Activated CD4-positive, alpha-beta T cell treated with anti-CD3 and anti-CD28 coated beads for 36 hours (primary cell): ENCODE data around the gene NOX3. TPM values are rescaled to one million over a fixed set of nuclear protein-coding genes. Genes with fewer than 3 reads are reported as not detected.
"Not testable (repeated sequence)": the region's sequence is repeated elsewhere in the genome, so short reads cannot be mapped to it uniquely, and the experiment has no call there.

Experiments
- ATAC-seq: fragments of 200-7000 bp; cut with Tn5 transposase; one replicate; pipeline ENCODE4 v1.10.0; 2021; ENCODE audit warnings: mild to moderate bottlenecking, moderate library complexity
- CTCF ChIA-PET: fragments of 350-600 bp; sonication (Branson Sonifier 250); formaldehyde crosslinking; loops from one replicate; lab custom pipeline; 2021; ENCODE audit warnings: antibody characterized with exemption; lab: Charles Lee
- POLR2A ChIA-PET: fragments of 350-600 bp; sonication (Branson Sonifier 250); formaldehyde crosslinking; loops from one replicate; lab custom pipeline; 2021; ENCODE audit warnings: antibody characterized with exemption, inconsistent platforms; lab: Charles Lee
- DNase-seq: peaks from one replicate; pipeline ENCODE4 v3.0.0-alpha.2; 2020
- H3K27ac Mint-ChIP-seq: one replicate; pipeline ENCODE4 v1.8.0; 2021; ENCODE audit warnings: mixed read lengths
- H3K27me3 Mint-ChIP-seq: one replicate; pipeline ENCODE4 v1.8.0; 2021; ENCODE audit warnings: mixed read lengths
- H3K36me3 Mint-ChIP-seq: one replicate; pipeline ENCODE4 v1.8.0; 2021; ENCODE audit warnings: low read depth, mixed read lengths
- H3K4me1 Mint-ChIP-seq: one replicate; pipeline ENCODE4 v1.8.0; 2021; ENCODE audit warnings: mixed read lengths
- H3K4me3 Mint-ChIP-seq: one replicate; pipeline ENCODE4 v1.8.0; 2021; ENCODE audit warnings: mild to moderate bottlenecking, moderate library complexity, mixed read lengths
- H3K9me3 Mint-ChIP-seq: one replicate; pipeline ENCODE4 v1.8.0; 2021; ENCODE audit warnings: low read depth, mixed read lengths
- intact Hi-C, 2 experiments: fragments of 100-400 bp; cut with DNase I in 1 of 2; cut with micrococcal nuclease in 1 of 2; formaldehyde crosslinking; loops; one replicate each; pipeline versions ENCODE4 v1.14.2 to v1.15.1; 2022 to 2024; cut with DNase I, micrococcal nuclease
- total RNA-seq, 2 experiments: library from RNA; stranded (reverse); gene quantifications; one replicate each; pipeline ENCODE4 v1.2.3, GENCODE V29; 2021

The NOX3 gene
- total RNA-seq, 2 experiments from 2014 or later: not detected

DNA sequence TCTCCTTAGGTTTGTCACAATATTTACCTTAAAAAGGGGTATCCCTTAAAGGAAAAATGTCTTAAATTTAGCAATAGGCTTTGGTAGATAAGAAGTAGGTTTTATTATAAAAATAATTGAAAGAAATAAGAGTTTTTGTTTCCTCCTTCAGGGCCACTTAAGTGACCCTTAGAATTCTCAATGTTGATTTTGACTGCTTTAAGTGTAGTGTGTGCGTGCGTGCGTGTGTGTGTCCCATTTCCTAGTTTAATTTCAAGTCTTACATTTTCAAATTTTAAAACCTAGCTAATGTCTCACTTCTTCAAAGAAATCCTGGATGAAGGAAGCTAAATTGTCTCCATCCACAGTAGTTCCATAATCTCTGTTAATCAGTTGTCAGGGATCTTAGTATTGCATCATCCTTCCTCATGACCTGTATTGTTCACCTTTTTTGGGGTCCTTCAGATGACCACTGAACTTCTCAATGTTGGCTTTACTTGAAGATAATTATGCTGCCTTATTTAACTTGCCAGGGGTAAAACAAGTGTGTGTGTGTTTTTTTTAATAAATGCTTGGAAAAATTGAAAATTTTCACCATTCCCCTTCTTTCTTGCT lies 90.7 kb downstream of the NOX3 start:
- H3K27me3 Mint-ChIP-seq: no peaks in the 10 kb centered on the region
- POLR2A ChIA-PET: interaction anchor here (0.7 kb wide), 1 partner anchor 1427 kb away, joined by 5 read pairs; no protein-coding TSS in a partner anchor
- peaks cover 4% of the 10 kb centered on the region for H3K9me3 Mint-ChIP-seq
- DNase-seq: no peak
- H3K36me3 Mint-ChIP-seq: no peaks in the 10 kb centered on the region
- intact Hi-C loops: no loop called here
- CTCF ChIA-PET: interaction anchor here (0.8 kb wide), 1 partner anchor 36 kb away, joined by 3 read pairs; no protein-coding TSS in a partner anchor
- H3K4me3 Mint-ChIP-seq: no peak overlapping the region
- no peak for ATAC-seq
- no peaks in the 10 kb centered on the region for H3K4me1 Mint-ChIP-seq
- peak overlapping the region; percentile 10 for H3K27ac Mint-ChIP-seq

DNA sequence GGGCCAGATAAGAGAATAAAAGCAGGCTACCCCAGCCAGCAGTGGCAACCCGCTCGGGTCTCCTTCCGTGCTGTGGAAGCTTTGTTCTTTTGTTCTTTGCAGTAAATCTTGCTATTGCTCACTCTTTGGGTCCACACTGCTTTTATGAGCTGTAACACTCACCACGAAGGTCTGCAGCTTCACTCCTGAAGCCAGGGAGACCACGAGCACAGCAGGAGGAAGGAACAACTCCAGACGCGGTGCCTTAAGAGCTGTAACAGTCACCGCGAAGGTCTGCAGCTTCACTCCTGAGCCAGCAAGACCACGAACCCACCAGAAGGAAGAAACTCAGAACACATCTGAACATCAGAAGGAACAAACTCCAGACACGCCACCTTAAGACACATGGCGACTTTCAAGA lies 91.6 kb downstream of the NOX3 start:
- DNase-seq, H3K27me3 Mint-ChIP-seq, H3K27ac Mint-ChIP-seq, H3K4me3 Mint-ChIP-seq, intact Hi-C loops, H3K36me3 Mint-ChIP-seq, POLR2A ChIA-PET, H3K4me1 Mint-ChIP-seq, ATAC-seq, H3K9me3 Mint-ChIP-seq: not testable (repeated sequence)
- CTCF ChIA-PET: interaction anchor here (0.8 kb wide), 1 partner anchor 36 kb away, joined by 3 read pairs; no protein-coding TSS in a partner anchor

DNA sequence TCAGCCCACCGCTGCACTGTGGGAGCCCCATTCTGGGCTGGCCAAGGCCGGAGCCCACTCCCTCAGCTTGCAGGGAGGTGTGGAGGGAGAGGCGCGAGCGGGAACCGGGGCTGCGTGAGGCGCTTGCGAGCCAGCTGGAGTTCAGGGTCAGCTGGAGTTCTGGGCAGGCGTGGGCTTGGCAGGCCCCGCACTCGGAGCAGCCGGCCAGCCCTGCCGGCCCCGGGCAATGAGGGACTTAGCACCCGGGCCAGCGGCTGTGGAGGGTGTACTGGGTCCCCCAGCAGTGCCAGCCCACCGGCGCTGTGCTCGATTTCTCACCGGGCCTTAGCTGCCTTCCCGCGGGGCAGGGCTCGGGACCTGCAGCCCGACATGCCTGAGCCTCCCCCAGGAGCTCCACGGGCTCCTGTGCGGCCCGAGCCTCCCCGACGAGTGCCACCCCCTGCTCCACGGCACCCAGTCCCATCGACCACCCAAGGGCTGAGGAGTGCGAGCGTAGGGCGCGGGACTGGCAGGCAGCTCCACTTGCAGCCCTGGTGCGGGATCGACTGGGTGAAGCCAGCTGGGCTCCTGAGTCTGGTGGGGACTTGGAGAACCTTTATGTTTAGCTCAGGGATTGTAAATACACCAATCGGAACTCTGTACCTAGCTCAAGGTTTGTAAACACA lies 92.5 kb downstream of the NOX3 start:
- intact Hi-C loops, DNase-seq, H3K4me1 Mint-ChIP-seq, H3K9me3 Mint-ChIP-seq, POLR2A ChIA-PET, H3K27me3 Mint-ChIP-seq, ATAC-seq, H3K36me3 Mint-ChIP-seq, H3K4me3 Mint-ChIP-seq, H3K27ac Mint-ChIP-seq, CTCF ChIA-PET: not testable (repeated sequence)

DNA sequence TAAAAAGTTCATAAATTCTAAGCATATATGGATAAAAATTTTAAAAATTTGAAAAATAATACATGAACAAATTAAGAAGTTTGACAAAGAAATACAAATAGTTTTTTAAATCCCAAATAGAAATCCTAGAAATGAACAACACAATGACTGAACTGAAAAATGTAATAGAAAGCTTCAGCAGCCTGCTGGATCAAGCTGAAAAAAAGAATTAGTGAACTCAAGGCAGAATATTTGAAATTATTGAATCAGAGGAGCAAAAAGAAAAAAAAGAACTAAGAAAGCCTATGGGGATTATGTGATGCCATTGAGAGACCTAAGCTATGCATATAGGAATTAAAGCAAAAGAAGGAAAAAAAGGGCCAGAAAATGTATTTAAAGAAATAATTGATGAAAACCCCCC lies 101.5 kb downstream of the NOX3 start:
- no peak for DNase-seq
- H3K4me3 Mint-ChIP-seq: no peak overlapping the region
- ChIA-PET POLR2A (no interaction called here), CTCF (interaction anchor here (0.6 to 1.6 kb wide), 4 partner anchors 14 to 385 kb away, joined by 3 to 4 read pairs (median 3); no protein-coding TSS in a partner anchor)
- H3K27me3 Mint-ChIP-seq: no peaks in the 10 kb centered on the region
- H3K4me1 Mint-ChIP-seq: no peaks in the 10 kb centered on the region
- intact Hi-C loops: no loop called here
- peaks cover 15% of the 10 kb centered on the region for H3K9me3 Mint-ChIP-seq
- H3K27ac Mint-ChIP-seq: no peak overlapping the region
- H3K36me3 Mint-ChIP-seq: peaks cover 8% of the 10 kb centered on the region
- ATAC-seq: no peak

DNA sequence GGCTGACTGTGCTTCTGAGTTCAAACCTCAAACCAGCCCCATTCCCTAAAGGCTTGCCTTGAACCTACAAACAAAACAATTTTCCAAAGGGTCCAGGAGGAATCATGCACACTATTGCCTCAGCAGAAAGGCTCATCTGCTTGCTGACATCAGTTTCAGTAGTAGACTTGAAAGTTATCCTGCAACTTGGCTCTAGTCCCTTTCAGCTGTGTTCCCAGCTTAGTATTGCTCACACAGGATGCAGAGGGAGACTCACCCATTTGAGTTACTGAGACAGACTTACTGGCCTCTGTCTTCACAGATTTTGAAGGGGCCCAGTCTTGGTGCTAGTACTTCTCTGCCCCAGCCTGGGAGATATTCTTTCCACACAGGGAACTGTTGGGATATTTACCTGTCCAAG lies 102.8 kb downstream of the NOX3 start:
- POLR2A ChIA-PET: no interaction called here
- intact Hi-C loops: no loop called here
- ATAC-seq: no peak
- CTCF ChIA-PET: no interaction called here
- Mint-ChIP-seq H3K27me3 (no peaks in the 10 kb centered on the region), H3K27ac (no peak overlapping the region), H3K4me1 (peaks cover 6% of the 10 kb centered on the region), H3K36me3 (peaks cover 8% of the 10 kb centered on the region), H3K4me3 (no peak overlapping the region), H3K9me3 (peaks cover 15% of the 10 kb centered on the region)
- no peak for DNase-seq

DNA sequence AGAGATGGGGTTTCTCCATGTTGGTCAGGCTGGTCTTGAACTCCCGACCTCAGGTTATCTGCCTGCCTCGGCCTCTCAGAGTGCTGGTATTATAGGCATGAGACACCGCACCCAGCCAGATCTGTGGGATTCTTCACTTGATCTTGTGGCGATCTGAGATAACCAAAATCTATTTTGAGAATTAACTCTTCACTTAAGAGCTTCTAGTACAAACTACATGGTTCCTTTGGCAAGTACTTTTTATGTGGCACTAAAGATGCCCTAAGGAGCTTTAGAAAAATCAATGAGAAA lies 103.6 kb downstream of the NOX3 start:
- Mint-ChIP-seq H3K27me3 (no peaks in the 10 kb centered on the region), H3K36me3 (peaks cover 8% of the 10 kb centered on the region), H3K9me3 (peaks cover 17% of the 10 kb centered on the region), H3K27ac (no peak overlapping the region), H3K4me3 (no peak overlapping the region), H3K4me1 (peaks cover 8% of the 10 kb centered on the region)
- DNase-seq: no peak
- intact Hi-C loops: no loop called here
- POLR2A ChIA-PET: no interaction called here
- no peak for ATAC-seq
- CTCF ChIA-PET: no interaction called here

DNA sequence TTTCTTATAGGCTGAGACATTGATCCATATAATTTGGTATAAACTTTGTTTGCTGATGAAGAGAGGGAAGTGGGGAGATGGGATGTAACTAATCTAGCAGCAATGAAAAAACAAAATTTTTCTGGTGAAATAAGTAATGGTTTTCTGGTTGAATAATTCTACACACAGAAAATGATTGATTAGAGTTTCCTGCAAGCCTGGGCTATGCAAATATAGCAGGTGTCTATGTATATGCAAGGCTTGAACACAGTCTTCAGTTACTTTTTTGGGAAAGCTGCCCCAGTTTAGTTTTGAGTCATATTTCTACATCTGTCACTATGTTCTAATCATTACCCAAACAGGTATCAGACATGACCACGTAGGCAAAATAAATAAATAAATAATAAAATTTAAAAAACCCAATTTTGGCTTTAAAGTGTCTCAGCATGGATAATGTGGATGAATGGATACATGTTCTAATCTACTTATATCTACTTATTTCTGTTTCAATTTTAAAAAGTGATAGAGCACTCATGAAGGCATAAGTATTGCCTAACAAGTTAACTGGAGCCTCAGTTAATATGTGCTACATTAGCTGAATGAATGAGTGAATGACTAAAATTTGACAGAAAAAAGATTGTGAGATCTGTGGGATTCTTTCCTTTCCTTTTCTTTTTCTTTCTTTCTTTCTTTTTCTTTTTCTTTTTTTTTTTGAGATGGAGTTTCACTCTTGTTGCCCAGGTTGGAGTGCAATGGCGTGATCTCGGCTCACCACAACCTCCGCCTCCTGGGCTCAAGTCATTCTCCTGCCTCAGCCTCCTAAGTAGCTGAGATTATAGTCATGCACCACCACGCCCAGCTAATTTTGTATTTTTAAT lies 104.1 kb downstream of the NOX3 start:
- H3K4me1 Mint-ChIP-seq: peaks cover 8% of the 10 kb centered on the region
- no peaks in the 10 kb centered on the region for H3K27me3 Mint-ChIP-seq
- H3K4me3 Mint-ChIP-seq: no peak overlapping the region
- peaks cover 8% of the 10 kb centered on the region for H3K36me3 Mint-ChIP-seq
- H3K9me3 Mint-ChIP-seq: peaks cover 22% of the 10 kb centered on the region
- POLR2A ChIA-PET: no interaction called here
- no peak overlapping the region for H3K27ac Mint-ChIP-seq
- DNase-seq (no peak), ATAC-seq (no peak)
- intact Hi-C loops: no loop called here
- CTCF ChIA-PET: interaction anchor here (1.2 kb wide), 1 partner anchor 12 kb away, joined by 3 read pairs; no protein-coding TSS in a partner anchor

DNA sequence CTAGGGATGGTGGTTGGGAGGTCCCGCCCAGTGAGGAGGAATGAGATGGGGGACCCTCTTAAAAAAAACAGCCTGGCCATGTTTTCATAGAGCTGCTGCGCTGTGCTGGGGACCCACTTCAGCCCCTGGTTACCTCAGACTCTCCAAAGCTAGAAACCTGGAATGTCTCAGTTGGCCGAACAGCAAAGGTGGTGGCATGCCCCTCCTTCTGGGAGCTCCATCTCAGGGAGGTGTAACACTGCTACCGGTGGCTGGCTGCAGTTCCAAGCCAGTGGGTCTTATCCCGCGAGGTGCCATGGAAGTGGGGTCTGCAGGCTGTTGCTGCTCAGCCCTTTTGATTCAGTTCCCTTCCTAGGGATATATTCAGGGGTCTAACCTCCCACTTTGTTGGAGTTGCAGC lies 105.7 kb downstream of the NOX3 start:
- CTCF ChIA-PET: interaction anchor here (0.7 to 1.2 kb wide), 2 partner anchors 10 to 1074 kb away, joined by 3 to 4 read pairs; no protein-coding TSS in a partner anchor
- no peaks in the 10 kb centered on the region for H3K27me3 Mint-ChIP-seq
- POLR2A ChIA-PET: no interaction called here
- H3K9me3 Mint-ChIP-seq: peaks cover 27% of the 10 kb centered on the region
- H3K4me1 Mint-ChIP-seq: peaks cover 8% of the 10 kb centered on the region
- no peak overlapping the region for H3K4me3 Mint-ChIP-seq
- DNase-seq (no peak), ATAC-seq (no peak)
- H3K36me3 Mint-ChIP-seq: peaks cover 5% of the 10 kb centered on the region
- no peak overlapping the region for H3K27ac Mint-ChIP-seq
- intact Hi-C loops: no loop called here

DNA sequence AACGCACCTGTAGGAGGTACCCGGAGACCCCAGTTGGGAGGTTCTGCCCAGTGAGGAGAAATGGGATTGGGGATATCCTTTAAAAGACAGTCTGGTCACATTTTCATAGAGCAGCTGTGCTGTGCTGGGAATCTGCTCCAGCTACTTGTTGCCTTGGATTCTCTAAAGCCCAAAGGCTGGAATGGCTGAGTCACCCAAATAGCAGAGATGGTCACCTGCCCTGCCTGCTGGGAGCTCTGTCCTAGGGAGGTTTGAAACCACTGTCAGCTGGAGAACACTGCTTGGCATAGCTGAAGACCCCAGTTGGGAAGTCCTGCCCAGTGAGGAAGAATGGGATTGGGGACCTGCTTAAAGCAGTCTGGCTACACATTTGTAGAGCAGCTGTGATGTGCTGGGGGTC lies 106.5 kb downstream of the NOX3 start:
- Mint-ChIP-seq H3K36me3 (peaks cover under 1% of the 10 kb centered on the region), H3K4me3 (no peak overlapping the region), H3K9me3 (peaks cover 22% of the 10 kb centered on the region), H3K4me1 (peaks cover 8% of the 10 kb centered on the region), H3K27ac (no peak overlapping the region), H3K27me3 (no peaks in the 10 kb centered on the region)
- ATAC-seq: no peak
- POLR2A ChIA-PET: no interaction called here
- CTCF ChIA-PET: interaction anchor here (0.9 kb wide), 1 partner anchor 164 kb away, joined by 3 read pairs; no protein-coding TSS in a partner anchor
- no peak for DNase-seq
- intact Hi-C loops: no loop called here

DNA sequence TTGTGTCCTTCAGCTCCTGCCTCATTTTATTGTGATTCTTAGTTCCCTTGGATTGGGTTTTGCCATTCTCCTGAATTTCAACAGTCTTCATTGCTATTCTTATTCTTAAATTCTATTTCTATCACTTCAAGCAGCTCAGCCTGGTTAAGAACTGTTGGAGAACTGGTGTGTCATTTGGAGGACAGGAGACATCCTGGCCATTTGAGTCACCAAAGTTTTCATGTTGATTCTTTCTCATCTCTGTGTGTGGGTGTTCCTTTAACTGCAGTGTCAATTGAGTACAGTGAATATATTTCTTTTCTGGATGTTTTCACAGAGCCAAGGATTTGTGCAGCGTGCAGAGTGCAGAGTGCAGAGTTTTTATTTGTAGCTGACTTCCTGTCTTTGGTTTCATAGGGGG lies 107.8 kb downstream of the NOX3 start:
- Mint-ChIP-seq H3K4me1 (peaks cover 8% of the 10 kb centered on the region), H3K36me3 (no peaks in the 10 kb centered on the region), H3K27me3 (no peaks in the 10 kb centered on the region), H3K9me3 (peaks cover 17% of the 10 kb centered on the region), H3K27ac (no peak overlapping the region), H3K4me3 (no peak overlapping the region)
- CTCF ChIA-PET: no interaction called here
- ATAC-seq (peak; percentile 55), DNase-seq (no peak)
- intact Hi-C loops: no loop called here
- POLR2A ChIA-PET: no interaction called here

DNA sequence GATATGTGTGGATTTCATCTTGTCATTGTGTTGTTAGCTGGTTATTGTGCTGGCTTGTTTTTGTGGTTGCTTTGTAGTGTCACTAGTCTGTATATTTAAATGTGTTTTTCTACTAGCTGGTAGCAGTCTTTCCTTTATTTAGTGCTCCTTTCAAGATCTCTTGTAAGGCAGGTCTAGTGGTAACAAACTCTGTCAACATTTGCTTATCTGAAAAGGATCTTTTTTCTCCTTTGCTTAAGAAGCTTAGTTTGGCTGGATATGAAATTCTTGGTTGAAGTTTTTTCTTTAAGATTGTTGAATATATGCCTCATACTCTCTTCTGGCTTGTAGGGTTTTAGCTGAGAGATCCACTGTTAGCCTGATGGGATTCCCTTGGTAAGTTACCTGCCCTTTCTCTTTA lies 108.7 kb downstream of the NOX3 start:
- POLR2A ChIA-PET: no interaction called here
- H3K27me3 Mint-ChIP-seq: no peaks in the 10 kb centered on the region
- peaks cover 8% of the 10 kb centered on the region for H3K4me1 Mint-ChIP-seq
- H3K4me3 Mint-ChIP-seq: no peak overlapping the region
- DNase-seq (no peak), ATAC-seq (no peak)
- H3K9me3 Mint-ChIP-seq: peaks cover 17% of the 10 kb centered on the region
- CTCF ChIA-PET: interaction anchor here (0.7 kb wide), 1 partner anchor 73 kb away, joined by 4 read pairs; no protein-coding TSS in a partner anchor
- no peak overlapping the region for H3K27ac Mint-ChIP-seq
- intact Hi-C loops: no loop called here
- H3K36me3 Mint-ChIP-seq: no peaks in the 10 kb centered on the region
